Mucosa of stomach (tissue), 1 donor: ENCODE results near the gene FCGR2B.
"Not testable (repeated sequence)": the region's sequence is repeated elsewhere in the genome, so short reads cannot be mapped to it uniquely, and the experiment has no call there.

Experiments used
- H3K27me3 ChIP-seq: one replicate; pipeline ENCODE4 v1.7.0; 2013; ENCODE audit warnings: mild to moderate bottlenecking, low read length; ENCODE audit not compliant: control insufficient read depth, insufficient read depth
- H3K36me3 ChIP-seq: one replicate; pipeline ENCODE4 v1.7.0; 2013; ENCODE audit warnings: low read length; ENCODE audit not compliant: control insufficient read depth, insufficient read depth
- H3K4me1 ChIP-seq: one replicate; pipeline ENCODE4 v1.7.0; 2013; ENCODE audit warnings: mild to moderate bottlenecking, low read length; ENCODE audit not compliant: control insufficient read depth, insufficient read depth
- H3K4me3 ChIP-seq: one replicate; pipeline ENCODE4 v1.7.0; 2013; ENCODE audit warnings: low read length
- H3K9ac ChIP-seq: one replicate; pipeline ENCODE4 v1.7.0; 2013; ENCODE audit warnings: mild to moderate bottlenecking, low read length, moderate library complexity
- H3K9me3 ChIP-seq: one replicate; pipeline ENCODE4 v1.7.0; 2013; ENCODE audit warnings: mild to moderate bottlenecking, low read length, moderate library complexity; ENCODE audit not compliant: control insufficient read depth
- donor health status: Pancreatic carcinoma.

FCGR2B gene

DNA sequence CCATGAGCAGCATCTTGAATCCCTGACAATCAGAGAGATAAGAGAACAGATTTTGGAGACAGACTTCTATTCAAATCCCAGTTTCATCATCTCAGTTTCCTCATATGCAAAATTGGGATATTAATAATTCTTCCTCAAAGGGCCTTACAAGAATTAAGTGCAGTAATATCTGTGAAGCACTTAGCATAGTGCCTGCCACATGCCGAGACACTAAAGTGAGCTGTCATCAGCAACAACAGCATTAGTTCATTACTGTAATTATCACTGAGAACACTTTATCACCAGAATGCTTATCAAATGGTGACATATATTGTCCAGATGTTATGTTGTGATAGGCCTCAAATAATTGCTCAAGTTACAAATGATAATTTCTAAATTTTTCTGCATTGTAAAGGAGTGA, 57.5 kb downstream of the FCGR2B start:
- Histone ChIP-seq H3K4me3 (no peak overlapping the region), H3K27me3 (peaks cover 40% of the 10 kb centered on the region), H3K36me3 (no peaks in the 10 kb centered on the region)

DNA sequence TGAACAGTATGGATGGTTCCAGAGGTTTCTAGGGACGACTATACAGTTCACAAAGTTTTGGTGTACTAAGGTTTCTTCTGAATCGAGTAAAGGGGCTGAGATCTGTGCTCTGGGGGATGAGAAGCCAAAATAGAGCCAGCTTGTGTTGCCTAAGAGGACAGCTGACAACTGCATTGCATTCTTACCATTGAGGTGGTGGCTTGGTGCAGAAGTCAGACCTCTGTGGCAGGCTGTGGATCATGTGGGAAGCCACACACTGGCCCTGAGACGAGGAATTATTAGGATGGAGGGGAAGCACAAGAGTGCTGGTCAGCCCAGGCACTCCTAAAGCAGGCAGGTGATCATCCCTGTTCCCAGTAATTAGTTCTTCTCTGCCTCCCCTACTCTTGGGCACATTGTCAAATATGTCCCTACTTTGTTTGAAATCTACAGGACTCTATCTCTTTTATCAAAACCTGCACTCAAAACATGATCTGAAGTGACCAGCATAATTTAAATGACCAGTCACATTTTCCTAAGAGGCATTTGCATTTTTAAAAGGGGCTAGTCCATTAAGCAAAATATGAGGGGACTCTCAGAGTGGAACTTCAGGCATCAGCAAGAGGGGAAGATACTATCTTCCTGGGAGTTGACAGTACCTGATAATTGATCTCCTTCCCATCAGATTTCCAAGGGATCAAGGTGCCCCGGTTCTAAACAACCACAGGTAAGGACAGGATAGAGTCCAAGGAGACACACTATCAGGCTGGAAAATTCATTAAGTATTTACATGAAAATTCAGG, 58.2 kb downstream of the FCGR2B start, which contains the start of gene FCRLB:
FCRLB (plus strand) TSS at position 589 of the 782 bp plus-strand sequence. CDS start 1,129 bp downstream, outside the sequence.
- Histone ChIP-seq H3K27me3 (peaks cover 44% of the 10 kb centered on the region), H3K4me3 (no peak within 1 kb of the TSS), H3K4me1 (no peaks in the 10 kb centered on the region), H3K36me3 (no peaks in the 10 kb centered on the region), H3K9me3 (no peaks in the 10 kb centered on the region), H3K9ac (no peak within 1 kb of the TSS)

More for the DNA sequence above, 57.5 kb downstream of the FCGR2B start:
- Histone ChIP-seq H3K4me1 (no peaks in the 10 kb centered on the region), H3K9me3 (no peaks in the 10 kb centered on the region), H3K9ac (no peak overlapping the region)

DNA sequence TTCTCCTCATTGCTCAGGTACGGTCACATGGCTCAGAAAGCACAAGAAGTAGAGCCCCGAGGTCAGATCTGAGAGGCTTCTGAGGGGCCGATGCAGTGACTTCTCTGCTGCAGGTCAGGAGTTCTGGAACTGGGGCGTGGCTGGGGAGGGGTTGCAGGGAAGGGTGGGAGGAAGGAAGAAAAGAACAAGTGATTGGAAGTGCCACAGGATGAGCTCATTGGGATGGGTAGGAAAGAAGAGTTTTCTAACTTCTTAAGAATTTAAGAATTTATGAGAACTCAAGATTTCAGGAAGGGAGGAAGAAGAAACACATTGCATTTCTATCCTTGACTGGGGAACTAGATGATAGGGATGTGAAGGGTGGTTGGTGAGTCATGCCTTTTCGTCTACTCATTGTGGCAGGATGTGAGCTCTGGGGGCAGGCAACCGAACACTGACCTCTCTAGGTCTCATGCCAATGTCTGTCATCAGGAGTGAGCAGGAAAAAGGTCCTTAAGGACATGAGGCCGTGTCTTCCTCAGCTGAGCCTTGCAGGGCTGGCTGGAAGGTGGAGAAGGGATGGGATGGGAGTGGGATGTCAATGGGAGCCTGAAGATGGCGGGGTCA, 58.9 kb downstream of the FCGR2B start:
- H3K27me3 ChIP-seq: peaks cover 48% of the 10 kb centered on the region
- no peaks in the 10 kb centered on the region for H3K4me1 ChIP-seq
- H3K4me3 ChIP-seq: no peak overlapping the region
- no peak overlapping the region for H3K9ac ChIP-seq
- no peaks in the 10 kb centered on the region for H3K9me3 ChIP-seq
- H3K36me3 ChIP-seq: no peaks in the 10 kb centered on the region

DNA sequence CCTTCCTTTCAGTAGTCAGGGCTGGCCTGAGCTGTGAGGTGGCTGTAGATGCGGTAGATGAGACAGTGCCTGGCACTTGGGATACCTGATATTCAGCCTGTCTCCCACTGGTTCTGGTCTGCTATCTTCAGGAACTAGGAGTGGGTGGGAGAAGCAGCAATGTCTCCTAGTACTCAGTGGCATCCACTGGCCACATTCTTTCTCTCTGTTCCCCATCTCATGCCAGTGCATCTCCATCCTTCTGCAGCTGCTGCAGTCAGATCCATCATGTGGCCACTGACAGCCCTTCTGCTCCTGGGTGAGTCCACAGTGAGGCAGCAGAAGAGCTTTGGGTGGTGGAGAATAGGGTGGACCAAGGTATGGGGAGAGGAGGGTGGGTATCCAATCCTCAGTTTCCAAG, 59.5 kb downstream of the FCGR2B start:
- no peak overlapping the region for H3K9ac ChIP-seq
- H3K27me3 ChIP-seq: peaks cover 52% of the 10 kb centered on the region
- no peaks in the 10 kb centered on the region for H3K9me3 ChIP-seq
- H3K4me3 ChIP-seq: no peak overlapping the region
- H3K4me1 ChIP-seq: no peaks in the 10 kb centered on the region
- H3K36me3 ChIP-seq: no peaks in the 10 kb centered on the region

DNA sequence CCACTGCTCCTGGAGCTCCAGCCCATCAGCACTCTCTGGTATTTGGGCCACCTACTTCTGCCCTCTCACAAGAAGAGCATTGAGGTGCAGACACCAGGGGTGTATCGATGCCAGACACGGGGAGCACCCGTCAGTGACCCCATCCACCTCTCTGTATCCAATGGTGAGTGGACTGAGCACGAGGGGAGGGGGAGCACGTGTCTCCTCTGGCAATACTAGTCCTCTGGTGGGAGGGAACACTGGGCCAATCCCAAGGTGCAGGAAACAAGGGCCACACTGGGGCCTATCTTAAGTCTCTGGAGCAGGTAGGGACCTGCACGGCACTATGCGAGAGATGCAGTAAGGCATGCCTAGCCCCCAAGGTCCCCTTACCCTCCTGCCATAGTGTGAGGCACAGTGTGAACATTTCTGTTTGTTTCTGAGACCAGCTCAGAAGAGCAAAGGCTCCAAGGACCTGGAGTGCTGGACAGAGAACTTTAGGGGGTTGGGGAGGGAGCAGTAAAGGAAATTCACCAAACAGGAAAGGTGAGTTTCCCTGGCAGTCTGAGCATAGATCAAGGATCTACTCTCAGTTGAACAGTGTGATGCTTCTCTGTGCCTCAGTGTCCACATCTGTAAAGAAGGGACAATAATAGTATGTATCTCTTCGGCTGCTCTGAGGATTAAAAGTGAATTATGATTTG, 60.7 kb downstream of the FCGR2B start:
- no peaks in the 10 kb centered on the region for H3K36me3 ChIP-seq
- no peaks in the 10 kb centered on the region for H3K9me3 ChIP-seq
- H3K4me1 ChIP-seq: no peaks in the 10 kb centered on the region
- H3K9ac ChIP-seq: no peak overlapping the region
- H3K4me3 ChIP-seq: no peak overlapping the region
- peaks cover 55% of the 10 kb centered on the region for H3K27me3 ChIP-seq

DNA sequence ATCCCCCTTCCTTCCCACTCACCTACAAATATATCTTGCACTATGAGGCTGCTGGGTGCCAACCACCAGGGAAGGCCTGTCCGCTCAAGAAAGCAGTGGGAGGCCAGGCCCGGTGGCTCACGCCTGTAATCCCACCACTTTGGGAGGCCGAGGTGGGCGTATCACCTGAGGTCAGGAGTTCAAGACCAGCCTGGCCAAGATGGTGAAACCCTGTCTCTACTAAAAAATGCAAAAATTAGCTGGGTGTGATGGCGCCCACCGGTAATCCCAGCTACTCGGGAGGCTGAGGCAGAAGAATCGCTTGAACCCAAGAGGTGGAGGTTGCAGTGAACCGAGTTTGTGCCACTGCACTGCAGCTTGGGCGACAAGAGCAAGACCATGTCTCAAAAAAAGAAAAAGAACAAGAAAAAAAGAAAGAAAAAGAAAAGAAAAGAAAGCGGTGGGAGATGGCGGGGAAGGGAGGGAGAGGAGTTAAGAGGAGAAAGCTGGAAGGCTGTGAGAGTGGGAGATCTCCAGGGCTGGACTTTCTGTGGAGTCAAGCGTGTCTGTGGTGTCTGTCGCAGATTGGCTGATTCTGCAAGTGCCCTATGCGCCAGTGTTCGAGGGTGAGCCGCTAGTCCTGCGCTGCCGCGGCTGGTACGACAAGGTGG, 62.4 kb downstream of the FCGR2B start:
- H3K9me3 ChIP-seq, H3K36me3 ChIP-seq, H3K4me1 ChIP-seq: not testable (repeated sequence)
- peaks cover 55% of the 10 kb centered on the region for H3K27me3 ChIP-seq
- peak overlapping the region; percentile 47 for H3K4me3 ChIP-seq
- H3K9ac ChIP-seq: peak overlapping the region; percentile 49

DNA sequence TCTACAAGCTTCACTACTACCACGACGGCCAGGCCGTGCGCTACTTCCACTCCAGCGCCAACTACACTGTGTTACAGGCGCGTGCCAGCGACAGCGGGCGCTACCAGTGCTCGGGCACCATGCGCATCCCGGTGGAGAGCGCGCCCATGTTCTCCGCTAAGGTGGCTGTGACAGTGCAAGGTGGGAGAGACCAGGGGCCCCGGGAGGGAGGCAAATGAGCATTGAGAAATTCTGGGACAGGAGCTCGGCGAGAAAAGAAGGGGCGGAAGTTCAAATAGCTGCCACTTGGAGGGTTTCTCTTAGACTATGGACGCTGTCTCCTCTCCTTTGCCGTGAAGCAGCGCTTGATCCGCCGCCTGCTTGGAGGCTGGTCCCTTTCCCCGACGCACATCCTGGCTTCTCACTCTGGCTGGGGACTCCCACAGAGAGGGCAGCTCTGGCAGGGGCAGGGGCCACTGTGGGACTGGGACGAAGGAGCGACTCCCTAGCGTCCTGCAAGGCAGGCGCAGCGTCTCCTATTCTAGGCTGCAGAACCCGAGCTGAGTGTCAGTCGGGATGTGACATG, 63.0 kb downstream of the FCGR2B start:
- no peaks in the 10 kb centered on the region for H3K4me1 ChIP-seq
- H3K9me3 ChIP-seq: no peaks in the 10 kb centered on the region
- H3K27me3 ChIP-seq: peaks cover 55% of the 10 kb centered on the region
- H3K9ac ChIP-seq: peak overlapping the region; percentile 49
- no peaks in the 10 kb centered on the region for H3K36me3 ChIP-seq
- peak overlapping the region; percentile 47 for H3K4me3 ChIP-seq

DNA sequence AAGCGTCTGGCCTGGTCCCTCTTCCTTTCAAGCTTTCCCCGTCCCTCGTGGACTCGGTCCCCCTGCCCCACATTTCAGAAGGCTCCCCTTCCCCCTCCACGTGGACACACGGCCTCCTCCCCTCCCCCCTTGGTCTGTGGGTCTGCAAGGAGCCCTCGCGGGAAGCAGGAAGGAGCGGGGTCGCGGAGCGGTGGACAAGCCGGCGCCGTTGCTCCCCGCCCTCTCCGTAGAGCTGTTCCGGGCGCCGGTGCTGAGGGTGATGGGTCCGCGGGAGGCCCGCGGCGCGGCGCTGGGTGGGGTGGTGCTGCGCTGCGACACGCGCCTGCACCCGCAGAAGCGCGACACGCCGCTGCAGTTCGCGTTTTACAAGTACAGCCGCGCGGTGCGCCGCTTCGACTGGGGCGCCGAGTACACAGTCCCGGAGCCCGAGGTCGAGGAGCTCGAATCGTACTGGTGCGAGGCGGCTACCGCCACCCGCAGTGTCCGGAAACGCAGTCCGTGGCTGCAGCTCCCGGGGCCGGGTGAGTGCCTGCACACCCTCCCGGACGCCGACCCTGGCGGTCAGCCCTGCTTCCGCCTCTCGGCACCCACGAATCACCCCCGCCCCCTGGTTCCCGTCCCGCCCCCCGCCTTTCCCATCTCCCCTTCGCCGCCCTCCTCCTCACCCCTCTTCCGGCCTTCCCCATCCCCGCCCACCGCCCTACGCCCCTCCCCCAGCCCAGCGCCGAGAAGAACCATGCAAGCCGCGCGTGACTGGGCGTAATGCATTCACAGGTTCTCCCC, 63.7 kb downstream of the FCGR2B start:
- H3K4me1 ChIP-seq: no peaks in the 10 kb centered on the region
- H3K27me3 ChIP-seq: peaks cover 51% of the 10 kb centered on the region
- no peaks in the 10 kb centered on the region for H3K36me3 ChIP-seq
- H3K9me3 ChIP-seq: no peaks in the 10 kb centered on the region
- peak overlapping the region; percentile 48 for H3K4me3 ChIP-seq
- H3K9ac ChIP-seq: peak overlapping the region; percentile 59

DNA sequence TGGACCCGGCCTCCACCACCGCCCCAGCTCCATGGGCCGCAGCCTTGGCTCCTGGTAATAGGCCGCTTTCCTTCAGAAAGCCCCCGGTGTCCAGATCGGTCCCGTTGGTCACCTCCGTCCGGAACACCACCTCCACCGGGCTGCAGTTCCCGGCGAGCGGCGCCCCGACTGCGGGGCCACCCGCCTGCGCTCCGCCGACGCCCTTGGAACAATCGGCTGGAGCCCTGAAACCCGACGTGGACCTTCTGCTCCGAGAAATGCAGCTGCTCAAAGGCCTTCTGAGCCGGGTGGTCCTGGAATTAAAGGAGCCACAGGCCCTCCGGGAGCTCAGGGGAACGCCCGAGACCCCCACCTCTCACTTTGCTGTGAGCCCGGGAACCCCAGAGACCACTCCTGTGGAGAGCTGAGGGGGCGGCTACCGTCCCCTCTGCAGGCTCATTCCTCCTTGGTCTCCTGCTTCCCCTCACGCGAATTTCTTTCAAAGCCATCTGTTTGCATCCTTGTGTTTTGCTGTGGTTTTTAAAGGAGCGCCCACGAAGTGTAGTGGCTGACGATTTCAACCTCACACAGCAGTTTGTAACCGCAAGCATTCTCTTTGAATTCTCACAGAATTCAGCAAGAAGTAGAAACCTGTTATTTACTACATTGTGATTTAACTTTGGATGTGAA, 64.4 kb downstream of the FCGR2B start:
- no peaks in the 10 kb centered on the region for H3K4me1 ChIP-seq
- peaks cover 44% of the 10 kb centered on the region for H3K27me3 ChIP-seq
- H3K9ac ChIP-seq: peak overlapping the region; percentile 59
- no peaks in the 10 kb centered on the region for H3K9me3 ChIP-seq
- peak overlapping the region; percentile 0 for H3K4me3 ChIP-seq
- H3K36me3 ChIP-seq: no peaks in the 10 kb centered on the region
